Kidney (tissue), 14 donors: ENCODE measurements around the gene ZBTB49. TPM values are rescaled to one million over a fixed set of nuclear protein-coding genes. Genes with fewer than 3 reads are reported as not detected.

Experiments used
- DNase-seq, 5 donors: peaks; one replicate each; pipeline ENCODE4 v3.0.0-alpha.2; 2013 to 2020
- FAIRE-seq: peaks from 2 replicates; lab custom pipeline; 2012; peaks lifted over from hg19 to GRCh38; lab: Jason Lieb, UNC
- H3K27ac ChIP-seq, 2 donors: one replicate each; pipeline ENCODE4 v1.7.0; 2013; ENCODE audit warnings: low read depth in 2 of 2, low read length in 2 of 2, inconsistent platforms in 1 of 2
- H3K27me3 ChIP-seq: one replicate; pipeline ENCODE4 v1.7.1; 2013; ENCODE audit warnings: low read length, inconsistent platforms; ENCODE audit not compliant: control insufficient read depth, insufficient read depth
- H3K36me3 ChIP-seq, 3 donors: one replicate each; pipeline versions ENCODE4 v1.7.0 to v1.7.1; 2013; ENCODE audit warnings: low read length in 3 of 3, control low read depth in 1 of 3, inconsistent platforms in 1 of 3; ENCODE audit not compliant: insufficient read depth in 3 of 3, control insufficient read depth in 2 of 3
- H3K4me1 ChIP-seq, 3 donors: one replicate each; pipeline versions ENCODE4 v1.7.0 to v1.7.1; 2013; ENCODE audit warnings: low read length in 3 of 3, inconsistent platforms in 1 of 3, low read depth in 1 of 3; ENCODE audit not compliant: control insufficient read depth in 2 of 3, insufficient read depth in 2 of 3
- H3K4me3 ChIP-seq, 3 donors: one replicate each; pipeline versions ENCODE4 v1.7.0 to v1.8.1; 2013; ENCODE audit warnings: low read length in 3 of 3, control low read depth in 1 of 3, inconsistent platforms in 1 of 3
- H3K9ac ChIP-seq, 3 donors: one replicate each; pipeline versions ENCODE4 v1.7.0 to v1.7.1; 2013; ENCODE audit warnings: low read length in 3 of 3, control low read depth in 1 of 3, inconsistent platforms in 1 of 3
- H3K9me3 ChIP-seq, 3 donors: one replicate each; pipeline versions ENCODE4 v1.7.0 to v1.7.1; 2013; ENCODE audit warnings: low read length in 3 of 3, control low read depth in 1 of 3, inconsistent platforms in 1 of 3; ENCODE audit not compliant: control insufficient read depth in 2 of 3, insufficient read depth in 1 of 3
- intact Hi-C: fragments of 100-400 bp; cut with DNase I; formaldehyde crosslinking; loops from one replicate; pipeline ENCODE4 v1.11.1; 2022
- polyA plus RNA-seq: library from polyadenylated mRNA; stranded (reverse); fragments of 350-450 nt; fragmentation: Illumina TruSeq; extraction: RNeasy Lipid Tissue Mini Kit (QIAGEN cat#74804); gene quantifications from one replicate; pipeline ENCODE4 v1.2.3, GENCODE V29; 2014; ENCODE audit warnings: low read depth, low replicate concordance; ENCODE audit not compliant: insufficient read depth
- total RNA-seq: library from RNA; stranded (reverse); fragmentation: NEBNext Ultra II Directional; extraction: Animal tissue kit (Norgen Biotek cat#: 25700); gene quantifications from one replicate; pipeline ENCODE4 v1.2.1, GENCODE V29; 2021
- TF ChIP-seq, protein P1 (sequence below): IDR thresholded peaks from 3 replicates; pipeline ENCODE4 v1.5.1; 2012; ENCODE audit warnings: mild to moderate bottlenecking, moderate library complexity, borderline replicate concordance; ENCODE audit not compliant: insufficient read depth; ENCODE audit errors: extremely low read depth
- donor health status: control.
- donor health status: control.
- donor health status: control.
- donor health status: control.
- donor health status: control.
- donor health status: DM: yes; HTN: yes; CAD: no.
- donor health status: Normal renal cell carcinoma (clear cell type).

ZBTB49 gene
- total and polyA plus RNA-seq, 2 donors from 2014 or later = 2.8 to 5.8 TPM

DNA sequence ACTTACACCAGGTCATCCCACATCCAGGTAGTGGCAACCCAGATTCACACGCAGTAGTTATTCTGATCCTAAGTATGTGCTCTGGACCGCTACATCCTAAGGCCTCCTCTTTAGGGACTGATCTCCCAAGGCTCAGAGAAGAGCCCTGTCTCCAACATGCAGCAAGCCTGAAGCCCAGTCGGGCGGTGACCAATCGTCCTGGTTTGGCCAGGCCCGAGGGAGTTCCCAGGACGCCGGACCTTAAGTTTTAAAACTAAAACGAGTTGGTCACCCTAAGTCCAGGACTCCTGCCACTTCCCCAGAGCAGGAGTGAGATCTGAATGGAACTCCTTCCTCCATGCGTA lies 482 bp upstream of the ZBTB49 start:
- H3K27ac ChIP-seq = no peak overlapping the region
- DNase-seq (no peak), FAIRE-seq (no peak)
- H3K27me3 ChIP-seq = no peaks in the 10 kb centered on the region
- H3K4me3 ChIP-seq = peak overlapping the region; percentile 84 to 96 (median 89)
- TF ChIP-seq, protein P1, sequence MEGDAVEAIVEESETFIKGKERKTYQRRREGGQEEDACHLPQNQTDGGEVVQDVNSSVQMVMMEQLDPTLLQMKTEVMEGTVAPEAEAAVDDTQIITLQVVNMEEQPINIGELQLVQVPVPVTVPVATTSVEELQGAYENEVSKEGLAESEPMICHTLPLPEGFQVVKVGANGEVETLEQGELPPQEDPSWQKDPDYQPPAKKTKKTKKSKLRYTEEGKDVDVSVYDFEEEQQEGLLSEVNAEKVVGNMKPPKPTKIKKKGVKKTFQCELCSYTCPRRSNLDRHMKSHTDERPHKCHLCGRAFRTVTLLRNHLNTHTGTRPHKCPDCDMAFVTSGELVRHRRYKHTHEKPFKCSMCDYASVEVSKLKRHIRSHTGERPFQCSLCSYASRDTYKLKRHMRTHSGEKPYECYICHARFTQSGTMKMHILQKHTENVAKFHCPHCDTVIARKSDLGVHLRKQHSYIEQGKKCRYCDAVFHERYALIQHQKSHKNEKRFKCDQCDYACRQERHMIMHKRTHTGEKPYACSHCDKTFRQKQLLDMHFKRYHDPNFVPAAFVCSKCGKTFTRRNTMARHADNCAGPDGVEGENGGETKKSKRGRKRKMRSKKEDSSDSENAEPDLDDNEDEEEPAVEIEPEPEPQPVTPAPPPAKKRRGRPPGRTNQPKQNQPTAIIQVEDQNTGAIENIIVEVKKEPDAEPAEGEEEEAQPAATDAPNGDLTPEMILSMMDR = no peak
- H3K36me3 ChIP-seq = peaks cover 0 to 6% (median 2%) of the 10 kb centered on the region in 3 donors
- H3K9me3 ChIP-seq = no peaks in the 10 kb centered on the region
- peaks cover 8 to 21% (median 11%) of the 10 kb centered on the region in 3 donors for H3K4me1 ChIP-seq
- peak overlapping the region; percentile 61 to 84 (median 74) for H3K9ac ChIP-seq
- intact Hi-C loops = no loop called here

DNA sequence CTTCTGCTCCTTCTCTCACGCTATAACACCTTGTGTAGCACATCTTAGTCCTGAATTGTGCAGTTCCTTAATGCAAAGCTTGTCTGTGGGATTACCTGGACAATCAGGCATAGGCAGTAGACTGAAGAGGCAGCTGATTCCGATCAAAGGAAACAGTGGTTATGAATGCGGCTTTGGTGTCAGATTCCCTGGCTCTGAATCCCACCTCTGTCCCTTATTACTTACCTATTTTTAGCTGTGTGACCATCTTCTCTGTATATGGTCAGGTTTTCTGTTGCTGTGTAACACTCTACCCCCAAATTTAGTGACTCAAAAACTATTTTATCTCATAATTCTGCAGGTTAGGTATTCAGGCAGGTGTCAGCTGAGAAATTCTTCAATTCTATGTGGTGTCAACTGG lies 3.2 kb downstream of the ZBTB49 start:
- FAIRE-seq (no peak), DNase-seq (no peak)
- H3K36me3 ChIP-seq = peaks cover 0 to 4% (median 0%) of the 10 kb centered on the region in 3 donors
- H3K27ac ChIP-seq = no peak overlapping the region
- H3K27me3 ChIP-seq = no peaks in the 10 kb centered on the region
- no peaks in the 10 kb centered on the region for H3K9me3 ChIP-seq
- H3K9ac ChIP-seq = no peak overlapping the region
- H3K4me3 ChIP-seq = no peak overlapping the region
- intact Hi-C loops = no loop called here
- H3K4me1 ChIP-seq = peaks cover 8 to 21% (median 11%) of the 10 kb centered on the region in 3 donors
- TF ChIP-seq, protein P1 = no peak

DNA sequence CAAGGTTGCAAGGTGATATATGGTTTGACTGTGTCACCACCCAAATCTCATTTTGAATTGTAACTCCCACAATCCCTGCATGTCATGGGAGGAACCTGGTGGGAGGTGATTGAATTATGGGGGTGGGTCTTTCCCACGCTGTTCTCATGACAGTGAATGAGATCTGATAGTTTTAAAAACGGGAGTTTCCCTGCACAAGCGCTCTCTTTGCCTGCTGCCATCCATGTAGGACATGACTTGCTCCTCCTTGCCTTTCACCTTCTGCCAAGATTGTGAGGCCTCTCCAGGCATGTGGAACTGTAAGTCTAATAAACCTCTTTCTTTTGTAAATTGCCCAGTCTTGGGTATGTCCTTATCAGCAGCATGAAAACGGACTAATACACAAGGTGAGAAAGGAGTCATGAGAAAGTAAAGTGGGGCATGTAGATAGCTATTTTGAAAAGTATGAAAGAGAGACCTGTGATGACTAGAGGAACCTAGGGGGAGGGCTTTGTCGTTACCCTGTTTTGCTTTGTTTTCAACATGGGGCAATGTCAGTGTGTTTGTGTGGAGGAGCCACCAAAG lies 6.3 kb downstream of the ZBTB49 start:
- no peak for FAIRE-seq
- Histone ChIP-seq H3K9ac (no peak overlapping the region), H3K9me3 (no peaks in the 10 kb centered on the region), H3K4me1 (peaks cover 0 to 2% (median 1%) of the 10 kb centered on the region in 3 donors), H3K4me3 (no peak overlapping the region), H3K36me3 (peaks cover 0 to 4% (median 0%) of the 10 kb centered on the region in 3 donors), H3K27ac (no peak overlapping the region), H3K27me3 (no peaks in the 10 kb centered on the region)
- no peak for DNase-seq
- TF ChIP-seq, protein P1 = no peak
- intact Hi-C loops = no loop called here

DNA sequence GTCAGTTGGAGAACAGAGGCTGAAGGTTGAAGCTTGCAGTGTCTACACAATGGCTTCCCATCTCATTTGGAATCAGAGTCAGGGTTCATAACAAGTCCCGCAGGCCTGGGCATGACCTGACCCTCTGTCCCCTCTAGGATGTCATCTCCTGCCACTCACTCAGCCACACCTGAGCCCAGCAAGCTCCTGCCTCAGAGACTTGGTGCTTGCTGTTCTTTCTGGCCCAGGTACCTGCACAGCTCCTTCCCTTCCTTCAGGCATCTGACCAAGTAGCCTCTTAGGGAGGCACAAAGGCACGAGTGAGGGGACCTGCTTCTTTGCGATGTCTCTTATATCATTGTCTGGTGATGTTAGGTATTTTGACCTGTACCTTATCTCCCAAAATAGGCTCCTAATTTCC lies 9.0 kb downstream of the ZBTB49 start:
- TF ChIP-seq, protein P1 = no peak
- Histone ChIP-seq H3K36me3 (peaks cover 2 to 12% (median 11%) of the 10 kb centered on the region in 3 donors), H3K4me3 (no peak overlapping the region), H3K4me1 (no peaks in the 10 kb centered on the region), H3K9ac (no peak overlapping the region), H3K9me3 (no peaks in the 10 kb centered on the region), H3K27ac (no peak overlapping the region), H3K27me3 (no peaks in the 10 kb centered on the region)
- intact Hi-C loops = no loop called here
- no peak for DNase-seq
- no peak for FAIRE-seq
